ENCODE data around the gene VSX1.

- TF ChIP-seq CTCF (IDR thresholded peaks at IDR 0.05; ENCODE audit: low read depth, low read length) = no peak
- no peak for TF ChIP-seq POLR2A (IDR thresholded peaks at IDR 0.05; ENCODE audit: extremely low read depth, insufficient read length)
- TF ChIP-seq MAX (IDR thresholded peaks at IDR 0.05; ENCODE audit: low read depth, low read length) = 0 out of 2 replicates have a peak, but pooled peaks have one; percentile 13
- TF ChIP-seq MYC (IDR thresholded peaks at IDR 0.05; ENCODE audit: low read depth, low read length) = no peak
Observed at GRCh38 chr20:25042531-25043498, 39.1 kb downstream of the VSX1 start.

Data from NB4 (cell line).